Retinal pigment epithelial cell (primary cell): Measurements from ENCODE around the gene EFCAB5.
"Not testable (repeated sequence)": the region's sequence is repeated elsewhere in the genome, so short reads cannot be mapped to it uniquely, and the experiment has no call there.

Experiments used
- DNase-seq: peaks from one replicate; pipeline ENCODE4 v3.0.0-alpha.2; 2010; ENCODE audit warnings: low read depth
- H3K4me3 ChIP-seq: 2 replicates; pipeline ENCODE4 v1.5.1; 2011; ENCODE audit warnings: mild to moderate bottlenecking, low read length, control low read depth, moderate library complexity
- TF ChIP-seq, protein P1 (sequence below): conservative IDR thresholded peaks from 2 replicates; pipeline ENCODE4 v1.5.1; 2011; ENCODE audit warnings: low read depth, low read length, control low read depth, inconsistent platforms

Gene EFCAB5

GRCh38 chr17:30117675-30118081 is 176.2 kb downstream of the EFCAB5 start:
- TF ChIP-seq, protein P1, sequence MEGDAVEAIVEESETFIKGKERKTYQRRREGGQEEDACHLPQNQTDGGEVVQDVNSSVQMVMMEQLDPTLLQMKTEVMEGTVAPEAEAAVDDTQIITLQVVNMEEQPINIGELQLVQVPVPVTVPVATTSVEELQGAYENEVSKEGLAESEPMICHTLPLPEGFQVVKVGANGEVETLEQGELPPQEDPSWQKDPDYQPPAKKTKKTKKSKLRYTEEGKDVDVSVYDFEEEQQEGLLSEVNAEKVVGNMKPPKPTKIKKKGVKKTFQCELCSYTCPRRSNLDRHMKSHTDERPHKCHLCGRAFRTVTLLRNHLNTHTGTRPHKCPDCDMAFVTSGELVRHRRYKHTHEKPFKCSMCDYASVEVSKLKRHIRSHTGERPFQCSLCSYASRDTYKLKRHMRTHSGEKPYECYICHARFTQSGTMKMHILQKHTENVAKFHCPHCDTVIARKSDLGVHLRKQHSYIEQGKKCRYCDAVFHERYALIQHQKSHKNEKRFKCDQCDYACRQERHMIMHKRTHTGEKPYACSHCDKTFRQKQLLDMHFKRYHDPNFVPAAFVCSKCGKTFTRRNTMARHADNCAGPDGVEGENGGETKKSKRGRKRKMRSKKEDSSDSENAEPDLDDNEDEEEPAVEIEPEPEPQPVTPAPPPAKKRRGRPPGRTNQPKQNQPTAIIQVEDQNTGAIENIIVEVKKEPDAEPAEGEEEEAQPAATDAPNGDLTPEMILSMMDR: no peak
- no peak for DNase-seq
- peak overlapping the region; percentile 96 for H3K4me3 ChIP-seq

DNA sequence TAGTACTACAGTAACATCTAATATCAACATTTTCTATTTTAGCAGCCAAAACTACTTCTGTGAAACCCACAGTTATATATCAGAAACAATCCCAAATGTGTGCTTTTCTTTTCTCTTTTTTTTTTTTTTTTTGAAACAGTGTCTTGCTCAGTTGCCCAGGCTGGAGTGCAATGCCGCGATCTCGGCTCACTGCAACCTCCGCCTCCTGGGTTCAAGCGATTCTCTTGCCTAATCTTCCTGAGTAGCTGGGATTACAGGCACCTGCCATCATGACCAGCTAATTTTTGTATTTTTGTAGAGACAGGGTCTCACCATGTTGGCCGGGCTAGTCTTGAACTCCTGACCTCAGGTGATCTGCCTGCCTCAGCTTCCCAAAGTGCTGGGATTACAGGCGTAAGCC is 177.2 kb downstream of the EFCAB5 start:
- H3K4me3 ChIP-seq, DNase-seq: not testable (repeated sequence)

DNA sequence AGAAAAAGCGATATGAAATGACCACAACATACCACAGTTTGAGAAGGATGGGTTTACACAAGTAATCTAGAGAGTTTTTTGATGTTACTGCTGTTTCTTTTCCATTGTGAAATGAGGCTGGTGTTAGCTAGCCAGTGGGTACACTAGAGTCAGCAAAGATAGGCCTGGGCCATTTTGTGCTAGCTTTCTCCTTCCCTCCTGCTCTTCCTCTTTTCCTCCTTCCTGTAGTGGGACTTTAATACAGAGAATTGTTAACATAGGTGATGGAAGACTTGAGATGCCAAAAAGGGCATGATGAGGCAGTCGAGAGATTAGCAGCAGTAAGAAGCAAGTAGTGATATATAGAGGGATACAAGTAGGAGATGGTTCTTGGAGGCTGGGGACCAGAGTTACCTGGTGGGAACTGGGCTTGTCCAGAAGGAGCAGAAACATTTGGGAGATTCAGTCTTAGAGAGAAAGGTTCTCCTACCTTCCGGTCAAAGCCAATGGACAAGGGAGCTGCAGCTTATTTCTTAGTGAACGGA is 182.9 kb downstream of the EFCAB5 start:
- DNase-seq: no peak
- TF ChIP-seq, protein P1: no peak
- H3K4me3 ChIP-seq: no peak overlapping the region

GRCh38 chr17:30130121-30130520 is 188.7 kb downstream of the EFCAB5 start:
- no peak for DNase-seq
- TF ChIP-seq, protein P1: no peak
- no peak overlapping the region for H3K4me3 ChIP-seq

DNA sequence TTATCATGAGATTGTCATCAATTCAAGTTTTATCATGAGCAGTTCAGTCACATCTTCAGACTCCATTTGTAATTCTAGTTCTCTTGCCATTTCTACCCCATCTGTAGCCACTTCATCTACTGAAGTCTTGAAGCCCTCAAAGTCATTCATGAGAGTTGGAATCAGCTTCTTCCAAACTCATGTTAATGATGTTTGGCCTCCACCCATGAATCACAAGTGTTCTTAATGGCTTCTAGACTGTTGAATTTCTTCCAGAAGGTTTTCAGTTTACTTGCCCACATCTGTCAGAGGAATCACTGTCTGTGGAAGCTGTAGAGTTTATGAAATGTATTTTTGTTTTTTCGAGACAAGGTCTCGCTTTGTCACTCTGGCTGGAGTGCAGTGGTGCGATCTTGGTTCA is 191.2 kb downstream of the EFCAB5 start:
- TF ChIP-seq, protein P1: no peak
- DNase-seq: no peak

GRCh38 chr17:30133197-30133596 is 191.8 kb downstream of the EFCAB5 start:
- H3K4me3 ChIP-seq: no peak overlapping the region
- TF ChIP-seq, protein P1: no peak
- DNase-seq: no peak

More for the DNA sequence above, 191.2 kb downstream of the EFCAB5 start:
- H3K4me3 ChIP-seq: no peak overlapping the region

GRCh38 chr17:30134551-30134950 is 193.1 kb downstream of the EFCAB5 start:
- no peak for DNase-seq

More at GRCh38 chr17:30134551-30134950, 193.1 kb downstream of the EFCAB5 start:
- no peak overlapping the region for H3K4me3 ChIP-seq
- TF ChIP-seq, protein P1: no peak
